DMS53 treated with DMSO at 0.1 percent for 48 hours (cell line): ENCODE results near the gene SUSD5.

Experiments used
- DNase-seq: peaks from one replicate; lab custom pipeline; 2025; ENCODE audit not compliant: unreplicated experiment; lab: John Stamatoyannopoulos, UW

Gene SUSD5

GRCh38 chr3:33218446-33219174 lies at the start of gene SUSD5:
SUSD5 (minus strand) TSS chr3:33218810; CDS start chr3:33218797, 13 bp downstream.
- no peak for DNase-seq

GRCh38 chr3:33260104-33260503 lies 41.5 kb upstream of the SUSD5 start:
- DNase-seq: no peak

- DNase-seq: no peak
Observed at GRCh38 chr3:33256249-33256648, 37.6 kb upstream of the SUSD5 start.

GRCh38 chr3:33250712-33251111 lies 32.1 kb upstream of the SUSD5 start:
- no peak for DNase-seq

- DNase-seq: no peak
Observed at GRCh38 chr3:33246786-33247185, 28.2 kb upstream of the SUSD5 start.

GRCh38 chr3:33240261-33240660 lies 21.7 kb upstream of the SUSD5 start:
- DNase-seq: no peak

- no peak for DNase-seq
Observed at GRCh38 chr3:33238923-33239322, 20.3 kb upstream of the SUSD5 start.

GRCh38 chr3:33237439-33237838 lies 18.8 kb upstream of the SUSD5 start:
- DNase-seq: no peak

- no peak for DNase-seq
Observed at GRCh38 chr3:33236005-33236404, 17.4 kb upstream of the SUSD5 start.

- no peak for DNase-seq
Observed at GRCh38 chr3:33233884-33234283, 15.3 kb upstream of the SUSD5 start.

GRCh38 chr3:33231756-33232465 lies 13.3 kb upstream of the SUSD5 start:
- no peak for DNase-seq

GRCh38 chr3:33229947-33230346 lies 11.3 kb upstream of the SUSD5 start:
- no peak for DNase-seq

GRCh38 chr3:33229066-33229465 lies 10.5 kb upstream of the SUSD5 start:
- DNase-seq: no peak

GRCh38 chr3:33221241-33221640 lies 2.6 kb upstream of the SUSD5 start:
- DNase-seq: no peak

- DNase-seq: no peak
Observed at GRCh38 chr3:33219175-33219487, 521 bp upstream of the SUSD5 start.

GRCh38 chr3:33217866-33218445 lies 654 bp downstream of the SUSD5 start:
- DNase-seq: no peak

GRCh38 chr3:33215739-33216138 lies 2.9 kb downstream of the SUSD5 start:
- no peak for DNase-seq

GRCh38 chr3:33212406-33212805 lies 6.2 kb downstream of the SUSD5 start:
- no peak for DNase-seq

GRCh38 chr3:33211444-33211843 lies 7.2 kb downstream of the SUSD5 start:
- peak; percentile 0 for DNase-seq

GRCh38 chr3:33209357-33209756 lies 9.3 kb downstream of the SUSD5 start:
- no peak for DNase-seq

- no peak for DNase-seq
Observed at GRCh38 chr3:33202711-33203457, 15.7 kb downstream of the SUSD5 start.

GRCh38 chr3:33201195-33201594 lies 17.4 kb downstream of the SUSD5 start:
- no peak for DNase-seq
